OCI-LY3 (cell line): ENCODE results near the gene BMPR2.
"Not testable (repeated sequence)": the region's sequence is repeated elsewhere in the genome, so short reads cannot be mapped to it uniquely, and the experiment has no call there.

ENCODE experiments used
- H2AFZ ChIP-seq: fragments of 200-600, 300-600 bp; shearing (Covaris generic); 2 replicates; pipeline ENCODE4 v1.6.0; 2014; ENCODE audit warnings: antibody characterized with exemption, low read depth, low read length
- H3K27ac ChIP-seq: fragments of 200-600, 300-600 bp; sonication (generic); 2 replicates; pipeline ENCODE4 v1.5.1; 2014; ENCODE audit warnings: mild to moderate bottlenecking, low read length, moderate library complexity, mixed read lengths
- H3K27me3 ChIP-seq: fragments of 200-600, 300-600 bp; sonication (generic); 2 replicates; pipeline ENCODE4 v1.6.1; 2014; ENCODE audit warnings: low read depth, low read length, mixed read lengths
- H3K36me3 ChIP-seq: fragments of 200-600, 300-600 bp; sonication (generic); replicated peaks from 2 replicates; pipeline ENCODE3; 2014; ENCODE audit warnings: low read depth, low read length, mixed read lengths
- H3K4me1 ChIP-seq: fragments of 300-600, 200-600 bp; sonication (generic); 2 replicates; pipeline ENCODE4 v1.6.1; 2014; ENCODE audit warnings: low read length, mixed read lengths
- H3K4me2 ChIP-seq: fragments of 200-600, 300-600 bp; sonication (generic); 2 replicates; pipeline ENCODE4 v1.6.1; 2014; ENCODE audit warnings: low read length, mixed read lengths
- H3K4me3 ChIP-seq: fragments of 300-600, 200-600 bp; sonication (generic); 2 replicates; pipeline ENCODE4 v1.5.1; 2014; ENCODE audit warnings: antibody characterized with exemption, mild to moderate bottlenecking, low read length, moderate library complexity
- H3K79me2 ChIP-seq: fragments of 300-600, 200-600 bp; shearing (Covaris generic); 2 replicates; pipeline ENCODE4 v1.6.1; 2014; ENCODE audit warnings: mild to moderate bottlenecking, low read length, mixed read lengths
- H3K9ac ChIP-seq: fragments of 300-600, 200-600 bp; shearing (Covaris generic); 2 replicates; pipeline ENCODE4 v1.6.0; 2014; ENCODE audit warnings: mild to moderate bottlenecking, low read length, moderate library complexity
- H3K9me3 ChIP-seq: fragments of 200-600, 300-600 bp; shearing (Covaris generic); 2 replicates; pipeline ENCODE4 v1.6.1; 2014; ENCODE audit warnings: low read length, mixed read lengths; ENCODE audit not compliant: insufficient read depth
- H4K20me1 ChIP-seq: fragments of 200-600, 300-600 bp; sonication (generic); 2 replicates; pipeline ENCODE4 v1.6.1; 2016; ENCODE audit warnings: low read length, mixed read lengths; ENCODE audit not compliant: insufficient read depth
- EZH2phosphoT487 ChIP-seq: fragments of 200-600 bp; shearing (Covaris generic); IDR thresholded peaks from 2 replicates; pipeline ENCODE4 v1.6.1; 2018; ENCODE audit warnings: antibody characterized with exemption, mixed run types, low read depth
- TF ChIP-seq, protein P1 (sequence below): fragments of 200-600, 300-600 bp; sonication (generic); IDR thresholded peaks from 2 replicates; pipeline ENCODE4 v1.5.1; 2014; ENCODE audit warnings: antibody characterized with exemption, low read length, low read depth

The BMPR2 gene

DNA sequence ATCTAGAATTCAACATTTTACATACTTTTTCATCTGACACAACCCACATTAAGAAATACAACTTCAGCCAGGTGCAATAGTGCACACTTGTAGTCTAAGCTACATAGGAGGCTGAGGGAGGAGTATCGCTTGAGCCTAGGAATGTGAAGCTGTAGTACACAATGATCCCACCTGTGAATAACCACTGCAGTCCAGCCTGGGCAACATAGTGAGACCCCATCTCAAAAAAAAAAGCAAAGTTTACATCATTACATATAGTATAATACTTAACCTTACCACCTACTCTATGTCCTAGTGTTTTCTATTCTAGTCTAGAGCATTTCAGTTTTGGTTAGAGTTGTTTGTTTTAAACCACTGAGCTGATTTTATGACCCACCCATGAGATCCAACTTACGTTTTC lies 172.1 kb downstream of the BMPR2 start:
- H3K9me3 ChIP-seq, result no peaks in the 10 kb centered on the region
- peaks cover 20% of the 10 kb centered on the region for H3K4me1 ChIP-seq
- no peaks in the 10 kb centered on the region for H3K79me2 ChIP-seq
- no peak overlapping the region for H2AFZ ChIP-seq
- H3K9ac ChIP-seq, result no peak overlapping the region
- no peaks in the 10 kb centered on the region for H4K20me1 ChIP-seq
- H3K27ac ChIP-seq, result no peak overlapping the region
- H3K4me3 ChIP-seq, result no peak overlapping the region
- H3K36me3 ChIP-seq, result no peaks in the 10 kb centered on the region
- H3K27me3 ChIP-seq, result no peaks in the 10 kb centered on the region
- no peak for TF ChIP-seq EZH2phosphoT487
- TF ChIP-seq, protein P1, sequence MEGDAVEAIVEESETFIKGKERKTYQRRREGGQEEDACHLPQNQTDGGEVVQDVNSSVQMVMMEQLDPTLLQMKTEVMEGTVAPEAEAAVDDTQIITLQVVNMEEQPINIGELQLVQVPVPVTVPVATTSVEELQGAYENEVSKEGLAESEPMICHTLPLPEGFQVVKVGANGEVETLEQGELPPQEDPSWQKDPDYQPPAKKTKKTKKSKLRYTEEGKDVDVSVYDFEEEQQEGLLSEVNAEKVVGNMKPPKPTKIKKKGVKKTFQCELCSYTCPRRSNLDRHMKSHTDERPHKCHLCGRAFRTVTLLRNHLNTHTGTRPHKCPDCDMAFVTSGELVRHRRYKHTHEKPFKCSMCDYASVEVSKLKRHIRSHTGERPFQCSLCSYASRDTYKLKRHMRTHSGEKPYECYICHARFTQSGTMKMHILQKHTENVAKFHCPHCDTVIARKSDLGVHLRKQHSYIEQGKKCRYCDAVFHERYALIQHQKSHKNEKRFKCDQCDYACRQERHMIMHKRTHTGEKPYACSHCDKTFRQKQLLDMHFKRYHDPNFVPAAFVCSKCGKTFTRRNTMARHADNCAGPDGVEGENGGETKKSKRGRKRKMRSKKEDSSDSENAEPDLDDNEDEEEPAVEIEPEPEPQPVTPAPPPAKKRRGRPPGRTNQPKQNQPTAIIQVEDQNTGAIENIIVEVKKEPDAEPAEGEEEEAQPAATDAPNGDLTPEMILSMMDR, result no peak
- H3K4me2 ChIP-seq, result no peak overlapping the region

DNA sequence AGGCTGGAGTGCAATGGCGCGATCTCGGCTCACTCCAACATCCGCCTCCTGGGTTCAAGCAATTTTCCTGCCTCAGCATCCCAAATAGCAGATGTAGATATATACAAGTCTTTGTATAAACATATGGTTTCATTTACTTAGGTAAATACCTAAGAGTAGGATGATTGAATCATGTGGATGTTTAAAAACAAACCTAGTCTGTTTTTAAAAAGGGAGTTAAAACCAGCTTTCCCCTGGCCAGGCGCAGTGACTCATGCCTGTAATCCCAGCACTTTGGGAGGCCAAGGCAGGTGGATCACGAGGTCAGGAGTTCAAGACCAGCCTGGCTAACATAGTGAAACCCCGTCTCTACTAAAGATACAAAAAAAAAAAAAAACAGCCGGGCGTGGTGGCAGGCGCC lies 174.9 kb downstream of the BMPR2 start:
- H3K27me3 ChIP-seq, H3K36me3 ChIP-seq, H3K4me2 ChIP-seq, H3K9ac ChIP-seq, H3K9me3 ChIP-seq, H3K27ac ChIP-seq, H2AFZ ChIP-seq, H4K20me1 ChIP-seq, H3K4me1 ChIP-seq, H3K79me2 ChIP-seq, H3K4me3 ChIP-seq: not testable (repeated sequence)

DNA sequence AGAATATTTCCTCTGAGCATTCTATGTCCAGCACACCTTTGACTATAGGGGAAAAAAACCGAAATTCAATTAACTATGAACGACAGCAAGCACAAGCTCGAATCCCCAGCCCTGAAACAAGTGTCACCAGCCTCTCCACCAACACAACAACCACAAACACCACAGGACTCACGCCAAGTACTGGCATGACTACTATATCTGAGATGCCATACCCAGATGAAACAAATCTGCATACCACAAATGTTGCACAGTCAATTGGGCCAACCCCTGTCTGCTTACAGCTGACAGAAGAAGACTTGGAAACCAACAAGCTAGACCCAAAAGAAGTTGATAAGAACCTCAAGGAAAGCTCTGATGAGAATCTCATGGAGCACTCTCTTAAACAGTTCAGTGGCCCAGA lies 179.2 kb downstream of the BMPR2 start:
- Histone ChIP-seq H3K4me3 (no peak overlapping the region), H3K4me1 (no peaks in the 10 kb centered on the region), H3K4me2 (no peak overlapping the region), H3K9me3 (no peaks in the 10 kb centered on the region), H2AFZ (no peak overlapping the region), H3K27ac (no peak overlapping the region), H4K20me1 (no peaks in the 10 kb centered on the region), H3K79me2 (no peaks in the 10 kb centered on the region), H3K36me3 (no peaks in the 10 kb centered on the region), H3K27me3 (no peaks in the 10 kb centered on the region), H3K9ac (no peak overlapping the region)
- no peak for TF ChIP-seq EZH2phosphoT487
- TF ChIP-seq, protein P1, result no peak

DNA sequence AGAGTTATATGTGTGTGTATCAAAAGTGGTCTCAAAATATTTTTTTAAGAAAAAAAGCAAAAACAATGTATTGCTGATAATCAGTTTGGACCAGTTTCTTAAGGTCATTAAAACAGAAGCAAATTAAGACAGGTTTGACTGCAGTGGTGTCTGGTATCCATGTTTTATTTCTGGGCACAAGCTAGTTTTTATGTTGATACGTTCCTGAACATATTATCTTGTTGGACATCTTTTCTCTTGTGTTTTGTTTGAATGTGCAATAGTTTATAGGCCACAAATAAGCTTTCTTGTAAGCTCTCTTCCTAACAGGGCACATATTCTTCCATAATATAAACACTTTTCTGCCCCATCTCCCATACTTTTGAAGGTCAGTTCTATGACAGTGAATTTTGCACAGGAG lies 184.1 kb downstream of the BMPR2 start:
- no peaks in the 10 kb centered on the region for H3K27me3 ChIP-seq
- no peaks in the 10 kb centered on the region for H3K36me3 ChIP-seq
- no peak overlapping the region for H3K9ac ChIP-seq
- no peaks in the 10 kb centered on the region for H4K20me1 ChIP-seq
- no peak overlapping the region for H3K4me2 ChIP-seq
- H3K9me3 ChIP-seq, result no peaks in the 10 kb centered on the region
- H2AFZ ChIP-seq, result no peak overlapping the region
- no peak overlapping the region for H3K27ac ChIP-seq
- no peaks in the 10 kb centered on the region for H3K4me1 ChIP-seq
- TF ChIP-seq EZH2phosphoT487, result no peak
- TF ChIP-seq, protein P1, result no peak
- H3K4me3 ChIP-seq, result no peak overlapping the region
- H3K79me2 ChIP-seq, result no peaks in the 10 kb centered on the region

DNA sequence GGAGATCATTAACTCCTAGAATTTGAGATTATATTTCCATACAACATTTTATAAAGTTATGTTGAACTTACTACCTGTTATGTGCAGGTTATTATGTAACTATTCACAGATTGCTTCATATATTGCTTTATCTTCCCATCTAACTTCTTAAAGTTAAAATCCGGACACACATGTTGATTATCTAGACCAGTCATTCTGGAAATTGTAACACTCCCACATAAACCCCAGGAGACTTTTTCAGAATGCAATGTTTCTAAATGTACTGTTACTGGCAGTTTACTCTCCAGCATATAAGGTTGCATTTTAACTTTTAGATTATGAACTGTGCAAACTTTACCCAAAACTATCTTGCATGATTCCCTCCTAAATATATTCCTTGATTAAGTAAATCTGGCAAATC lies 188.1 kb downstream of the BMPR2 start:
- Histone ChIP-seq H3K79me2 (no peaks in the 10 kb centered on the region), H3K36me3 (no peaks in the 10 kb centered on the region), H3K4me2 (no peak overlapping the region), H4K20me1 (no peaks in the 10 kb centered on the region), H3K9me3 (no peaks in the 10 kb centered on the region), H3K9ac (no peak overlapping the region), H2AFZ (no peak overlapping the region), H3K27ac (no peak overlapping the region), H3K4me1 (no peaks in the 10 kb centered on the region), H3K27me3 (no peaks in the 10 kb centered on the region), H3K4me3 (no peak overlapping the region)
- TF ChIP-seq, protein P1, result no peak
- TF ChIP-seq EZH2phosphoT487, result no peak
